Natural killer cell (primary cell): ENCODE measurements around the gene CCDC57. TPM values are rescaled to one million over a fixed set of nuclear protein-coding genes. Genes with fewer than 3 reads are reported as not detected.

Source experiments
- ATAC-seq, 3 donors: fragments of 150-1000 bp in 2 of 3; fragments of 200-7000 bp in 1 of 3; cut with Tn5 transposase; 1 replicate in 1 of 3; 2 replicates in 2 of 3; pipeline ENCODE4 v1.10.0; 2021; ENCODE audit warnings: mild to moderate bottlenecking in 2 of 3, moderate library complexity in 2 of 3
- DNase-seq, 2 donors: peaks; one replicate each; pipeline versions ENCODE4 v3.0.0 to v3.0.0-alpha.2; 2013 to 2021; ENCODE audit warnings: mixed read lengths in 1 of 2
- H3K27ac ChIP-seq: one replicate; pipeline ENCODE4 v1.5.1; 2013; ENCODE audit warnings: mild to moderate bottlenecking, low read length
- H3K27me3 ChIP-seq: one replicate; pipeline ENCODE4 v1.6.1; 2013; ENCODE audit warnings: low read length; ENCODE audit not compliant: control insufficient read depth, insufficient read depth
- H3K36me3 ChIP-seq: one replicate; pipeline ENCODE4 v1.6.1; 2013; ENCODE audit warnings: low read length; ENCODE audit not compliant: control insufficient read depth, insufficient read depth
- H3K4me1 ChIP-seq: one replicate; pipeline ENCODE4 v1.6.1; 2013; ENCODE audit warnings: low read length; ENCODE audit not compliant: control insufficient read depth, insufficient read depth
- H3K4me3 ChIP-seq: one replicate; pipeline ENCODE4 v1.5.1; 2013; ENCODE audit warnings: low read length
- H3K9me3 ChIP-seq: one replicate; pipeline ENCODE4 v1.6.1; 2013; ENCODE audit warnings: low read length; ENCODE audit not compliant: control insufficient read depth, insufficient read depth
- H3K27ac Mint-ChIP-seq, 2 donors: one replicate each; pipeline ENCODE4 v1.8.0; 2022; ENCODE audit warnings: mild to moderate bottlenecking in 2 of 2, mixed read lengths in 2 of 2, moderate library complexity in 1 of 2
- H3K27me3 Mint-ChIP-seq, 2 donors: one replicate each; pipeline ENCODE4 v1.8.0; 2022; ENCODE audit warnings: low read depth in 2 of 2, mixed read lengths in 2 of 2
- H3K36me3 Mint-ChIP-seq: one replicate; pipeline ENCODE4 v1.8.0; 2022; ENCODE audit warnings: mixed read lengths
- H3K4me1 Mint-ChIP-seq, 2 donors: one replicate each; pipeline ENCODE4 v1.8.0; 2022; ENCODE audit warnings: mixed read lengths in 2 of 2
- H3K4me3 Mint-ChIP-seq: one replicate; pipeline ENCODE4 v1.8.0; 2022; ENCODE audit warnings: mild to moderate bottlenecking, moderate library complexity, mixed read lengths
- H3K9me3 Mint-ChIP-seq, 2 donors: one replicate each; pipeline ENCODE4 v1.8.0; 2022; ENCODE audit warnings: mixed read lengths in 2 of 2
- CTCF ChIP-seq: fragments of 200-600 bp; IDR thresholded peaks from one replicate; pipeline ENCODE4 v1.8.0; 2022; ENCODE audit warnings: antibody characterized with exemption
- WGBS: methylation state at CpG from one replicate; pipeline ENCODE4 v1.1.7; 2013; ENCODE audit warnings: missing lambda C conversion rate; ENCODE audit not compliant: insufficient coverage; 5-methylcytosine and 5-hydroxymethylcytosine counted together
- intact Hi-C: fragments of 100-400 bp; cut with micrococcal nuclease; formaldehyde crosslinking; loops from one replicate; pipeline ENCODE4 v1.14.2; 2022
- total RNA-seq, 4 donors: library from RNA; stranded (reverse); fragments of 120-200 nt in 1 of 4; gene quantifications; one replicate each; pipeline versions ENCODE4 v1.2.3 to v1.2.4, GENCODE V29; 2013 to 2022

CCDC57 gene
- total RNA-seq, 3 donors from 2014 or later (not counting 1 experiment from before 2014, with no cell fraction given), result 69.7 to 79.2 (median 75.1) TPM

- WGBS, result 91% methylated on average over 22 of the region's 22 CpGs
- Histone ChIP-seq H3K27me3 (no peaks in the 10 kb centered on the region), H3K4me3 (no peak overlapping the region), H3K9me3 (no peaks in the 10 kb centered on the region), H3K27ac (no peak overlapping the region), H3K36me3 (no peaks in the 10 kb centered on the region), H3K4me1 (peaks cover 5% of the 10 kb centered on the region)
- no peaks in the 10 kb centered on the region for H3K27me3 Mint-ChIP-seq
- intact Hi-C loops, result no loop called here
- no peaks in the 10 kb centered on the region for H3K4me1 Mint-ChIP-seq
- no peaks in the 10 kb centered on the region for H3K36me3 Mint-ChIP-seq
- H3K4me3 Mint-ChIP-seq, result no peak overlapping the region
- no peak overlapping the region for H3K27ac Mint-ChIP-seq
- ATAC-seq (no peak), DNase-seq (no peak)
- no peaks in the 10 kb centered on the region for H3K9me3 Mint-ChIP-seq
- TF ChIP-seq CTCF, result no peak
These were observed 59.9 kb downstream of the CCDC57 start for GRCh38 chr17:82152556-82153294.

GRCh38 chr17:82152114-82152513, 60.5 kb downstream of the CCDC57 start:
- Mint-ChIP-seq H3K4me3 (no peak overlapping the region), H3K27ac (no peak overlapping the region), H3K4me1 (no peaks in the 10 kb centered on the region), H3K9me3 (no peaks in the 10 kb centered on the region), H3K27me3 (no peaks in the 10 kb centered on the region), H3K36me3 (no peaks in the 10 kb centered on the region)
- Histone ChIP-seq H3K27me3 (no peaks in the 10 kb centered on the region), H3K36me3 (no peaks in the 10 kb centered on the region), H3K9me3 (no peaks in the 10 kb centered on the region), H3K4me1 (peaks cover 5% of the 10 kb centered on the region), H3K4me3 (no peak overlapping the region), H3K27ac (no peak overlapping the region)
- WGBS, result 93% methylated on average over 5 of the region's 5 CpGs
- TF ChIP-seq CTCF, result no peak
- intact Hi-C loops, result no loop called here
- no peak for ATAC-seq
- no peak for DNase-seq

- Mint-ChIP-seq H3K36me3 (no peaks in the 10 kb centered on the region), H3K4me3 (no peak overlapping the region), H3K27ac (no peak overlapping the region), H3K4me1 (peaks cover 0 to 3% of the 10 kb centered on the region in 2 donors), H3K27me3 (no peaks in the 10 kb centered on the region), H3K9me3 (no peaks in the 10 kb centered on the region)
- Histone ChIP-seq H3K27ac (no peak overlapping the region), H3K27me3 (no peaks in the 10 kb centered on the region), H3K4me1 (peaks cover 5% of the 10 kb centered on the region), H3K4me3 (no peak overlapping the region), H3K9me3 (no peaks in the 10 kb centered on the region), H3K36me3 (no peaks in the 10 kb centered on the region)
- ATAC-seq, result no peak
- intact Hi-C loops, result no loop called here
- TF ChIP-seq CTCF, result no peak
- DNase-seq, result no peak
- WGBS, result 93% methylated on average over 22 of the region's 22 CpGs
These were observed 61.3 kb downstream of the CCDC57 start for GRCh38 chr17:82151106-82151957.
